LNCaP clone FGC (cell line): ENCODE results near the gene FABP1.

ENCODE experiments used
- DNase-seq: peaks from one replicate; pipeline ENCODE4 v3.0.0-alpha.2; 2011; ENCODE audit warnings: low read depth
- H3K4me3 ChIP-seq: 2 replicates; pipeline ENCODE4 v1.5.1; 2011; ENCODE audit warnings: mild to moderate bottlenecking, low read depth, low read length, control low read depth
- TF ChIP-seq, protein P1 (sequence below): IDR thresholded peaks from 2 replicates; pipeline ENCODE4 v1.5.1; 2012; ENCODE audit warnings: mild to moderate bottlenecking; ENCODE audit not compliant: control insufficient read depth, insufficient read depth; ENCODE audit errors: extremely low read depth

The FABP1 gene

DNA sequence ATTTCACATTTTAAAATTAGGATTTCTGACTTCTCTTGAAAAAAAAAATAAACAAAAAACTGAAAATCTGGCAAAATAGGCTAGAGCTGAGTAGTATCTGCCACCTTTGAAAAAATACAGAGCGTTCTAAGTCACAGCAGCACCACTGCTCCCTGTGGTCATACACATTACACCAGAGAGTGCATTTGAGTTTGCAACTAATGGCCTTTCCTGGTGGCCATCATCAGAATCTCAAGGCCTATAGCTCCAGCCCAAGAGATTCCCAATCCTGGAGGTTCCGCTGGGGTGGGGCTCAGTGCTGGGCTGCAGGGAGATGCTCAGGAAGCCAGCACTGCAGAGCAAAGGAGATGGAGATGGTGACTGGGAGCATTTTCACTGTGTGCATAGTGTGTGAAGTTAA, 42.8 kb downstream of the FABP1 start:
- H3K4me3 ChIP-seq, result no peak overlapping the region
- no peak for DNase-seq
- TF ChIP-seq, protein P1, sequence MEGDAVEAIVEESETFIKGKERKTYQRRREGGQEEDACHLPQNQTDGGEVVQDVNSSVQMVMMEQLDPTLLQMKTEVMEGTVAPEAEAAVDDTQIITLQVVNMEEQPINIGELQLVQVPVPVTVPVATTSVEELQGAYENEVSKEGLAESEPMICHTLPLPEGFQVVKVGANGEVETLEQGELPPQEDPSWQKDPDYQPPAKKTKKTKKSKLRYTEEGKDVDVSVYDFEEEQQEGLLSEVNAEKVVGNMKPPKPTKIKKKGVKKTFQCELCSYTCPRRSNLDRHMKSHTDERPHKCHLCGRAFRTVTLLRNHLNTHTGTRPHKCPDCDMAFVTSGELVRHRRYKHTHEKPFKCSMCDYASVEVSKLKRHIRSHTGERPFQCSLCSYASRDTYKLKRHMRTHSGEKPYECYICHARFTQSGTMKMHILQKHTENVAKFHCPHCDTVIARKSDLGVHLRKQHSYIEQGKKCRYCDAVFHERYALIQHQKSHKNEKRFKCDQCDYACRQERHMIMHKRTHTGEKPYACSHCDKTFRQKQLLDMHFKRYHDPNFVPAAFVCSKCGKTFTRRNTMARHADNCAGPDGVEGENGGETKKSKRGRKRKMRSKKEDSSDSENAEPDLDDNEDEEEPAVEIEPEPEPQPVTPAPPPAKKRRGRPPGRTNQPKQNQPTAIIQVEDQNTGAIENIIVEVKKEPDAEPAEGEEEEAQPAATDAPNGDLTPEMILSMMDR, result no peak

DNA sequence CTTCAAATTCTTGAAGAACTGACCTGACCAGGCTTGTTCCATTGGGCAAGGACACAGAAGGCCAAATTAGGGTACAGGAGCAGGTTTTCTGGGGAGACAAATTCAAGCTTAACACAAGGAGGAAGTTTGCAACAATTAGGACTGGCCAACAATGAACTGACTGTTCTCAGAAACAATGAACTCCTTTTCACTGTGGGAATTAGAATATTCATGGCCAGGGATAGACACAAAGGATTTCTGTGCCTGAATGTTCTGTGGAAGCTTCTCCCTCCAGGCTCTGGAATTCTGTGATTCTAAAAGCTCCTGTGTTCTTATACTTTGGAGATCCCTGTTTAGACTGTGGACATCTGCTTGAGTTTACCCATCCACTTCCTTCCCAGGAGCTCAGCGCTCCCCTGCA, 45.1 kb downstream of the FABP1 start:
- H3K4me3 ChIP-seq, result no peak overlapping the region
- TF ChIP-seq, protein P1, result no peak
- no peak for DNase-seq

DNA sequence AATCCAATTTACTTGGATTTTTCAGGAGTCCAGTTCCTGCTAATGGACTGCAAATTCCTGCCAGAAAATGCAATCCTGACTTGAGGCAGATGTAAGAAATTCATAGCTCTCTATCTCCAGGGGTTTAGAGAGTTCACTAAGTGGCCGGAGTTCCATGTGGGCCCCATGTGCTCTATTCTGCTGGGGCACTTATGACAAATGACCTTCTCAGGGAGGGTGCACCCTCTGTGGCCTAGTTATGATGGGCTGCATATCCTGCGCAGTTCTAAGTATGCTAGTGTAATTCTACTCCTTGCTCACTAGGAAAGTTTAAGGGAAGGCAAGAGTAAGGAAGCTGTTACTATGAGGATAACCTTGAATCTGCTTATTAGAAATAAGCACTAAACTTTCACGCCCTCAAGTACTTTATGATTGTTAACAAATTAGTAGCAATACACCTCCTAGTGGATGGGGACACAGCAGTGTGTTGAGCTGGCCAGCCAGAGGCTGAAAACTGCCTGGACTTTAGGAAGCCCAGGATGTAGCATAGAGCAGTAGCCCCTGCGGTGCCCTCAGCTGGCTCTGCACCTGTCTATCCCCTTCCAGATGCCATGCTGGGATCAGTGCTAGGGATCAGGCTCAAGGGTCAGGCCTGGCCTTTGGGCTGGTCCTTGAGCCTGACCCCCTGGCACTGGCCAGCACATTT, 45.8 kb downstream of the FABP1 start:
- TF ChIP-seq, protein P1, result no peak
- H3K4me3 ChIP-seq, result no peak overlapping the region
- DNase-seq, result no peak

DNA sequence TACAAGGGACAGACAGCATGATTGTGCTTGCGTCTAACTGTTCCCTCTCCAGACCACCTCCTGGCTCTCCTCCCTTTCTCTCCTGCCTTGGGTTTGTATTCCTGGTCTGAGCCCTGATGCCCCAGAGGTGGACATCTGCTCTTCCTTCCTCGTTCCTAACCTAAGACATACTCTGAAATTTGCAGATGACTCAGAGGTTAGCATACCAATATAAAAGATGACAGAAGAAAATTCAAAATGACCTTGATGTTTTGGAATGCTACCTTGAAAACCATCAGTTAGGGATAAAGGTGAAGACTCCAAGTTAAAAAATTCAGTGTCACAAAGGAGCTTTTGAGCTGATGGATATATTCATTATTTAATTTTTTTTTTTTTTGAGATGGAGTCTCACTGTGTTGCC, 47.3 kb downstream of the FABP1 start:
- H3K4me3 ChIP-seq, result no peak overlapping the region
- TF ChIP-seq, protein P1, result no peak
- no peak for DNase-seq

DNA sequence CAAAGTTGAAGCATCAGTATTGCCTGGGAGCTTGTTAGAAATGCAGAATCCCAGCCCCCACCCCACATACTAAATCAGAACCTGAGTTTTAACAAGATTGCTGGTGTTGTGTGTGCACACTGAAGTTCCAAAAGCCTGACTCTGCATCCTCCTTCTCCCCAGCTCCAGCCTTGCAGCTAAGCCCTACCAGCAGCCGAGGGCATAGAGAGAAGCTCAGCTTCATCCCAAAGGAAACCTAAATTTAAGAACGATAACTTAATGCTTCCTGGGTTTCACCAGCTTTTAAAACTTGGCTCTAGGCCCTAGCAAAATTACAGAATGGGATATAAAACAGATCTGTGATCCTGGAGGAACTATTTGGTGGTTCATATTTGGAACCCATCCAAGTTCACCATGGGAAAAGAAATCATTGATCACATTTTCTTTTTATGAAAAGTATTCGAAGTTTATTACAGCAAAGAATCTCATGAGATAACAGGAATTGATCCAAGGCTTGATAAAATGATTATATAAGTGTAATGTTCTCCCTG, 49.2 kb downstream of the FABP1 start:
- TF ChIP-seq, protein P1, result no peak
- no peak overlapping the region for H3K4me3 ChIP-seq
- DNase-seq, result no peak

DNA sequence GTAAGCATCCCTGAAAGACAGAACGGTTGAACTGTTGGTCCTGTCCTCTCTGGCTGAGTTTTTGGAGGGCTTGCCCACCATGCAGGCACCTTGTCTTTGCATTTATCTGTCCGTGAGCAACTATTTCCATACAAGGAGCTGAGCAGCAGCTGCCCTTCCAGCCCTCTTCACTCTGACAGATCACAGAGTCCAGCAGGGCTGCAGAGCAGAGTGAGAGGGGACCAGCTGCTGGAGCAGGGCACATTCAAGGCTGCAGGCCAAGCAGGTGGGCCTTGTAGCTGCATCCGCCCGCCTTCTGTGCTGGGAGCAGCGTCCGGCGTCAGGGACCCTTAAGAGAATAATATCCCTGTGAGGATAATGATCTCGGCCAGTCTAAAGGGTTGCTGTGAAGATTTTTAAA, 50.8 kb downstream of the FABP1 start:
- no peak overlapping the region for H3K4me3 ChIP-seq
- TF ChIP-seq, protein P1, result no peak
- no peak for DNase-seq

DNA sequence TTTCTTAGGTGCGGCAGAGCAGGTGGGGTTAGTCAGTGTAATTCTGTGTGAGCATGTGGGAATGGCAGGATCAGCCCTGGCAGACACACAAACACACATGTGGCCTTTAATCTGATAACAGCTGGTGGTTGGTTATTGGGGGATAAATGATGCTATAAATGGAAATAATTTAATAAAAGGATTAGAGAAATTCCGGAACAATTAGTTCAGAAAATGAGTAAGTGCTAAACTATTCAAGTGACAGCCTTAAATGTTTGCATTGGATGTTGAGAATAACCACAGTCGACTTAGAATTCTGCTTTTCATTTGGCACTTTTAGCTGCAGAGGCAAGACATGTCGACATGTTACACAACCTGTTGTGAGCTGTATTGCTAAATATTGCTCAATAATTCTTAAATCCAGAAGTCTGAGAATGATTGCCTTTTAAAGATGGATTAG, 53.0 kb downstream of the FABP1 start:
- TF ChIP-seq, protein P1, result no peak
- H3K4me3 ChIP-seq, result no peak overlapping the region
- no peak for DNase-seq
